ENCODE measurements around the gene LIN54.
A peak's percentile ranks its signal among the peaks of the same experiment; 100 is the strongest.
"Not testable (repeated sequence)": the region's sequence is repeated elsewhere in the genome, so short reads cannot be mapped to it uniquely, and the experiment has no call there.

LIN54 gene

GRCh38 chr4:82951196-82951595 is 59.4 kb downstream of the LIN54 start:
- H3K4me3 ChIP-seq (ENCODE audit: low read depth, low read length), result no peak overlapping the region

GRCh38 chr4:82948647-82949204 is 61.9 kb downstream of the LIN54 start:
- H3K4me3 ChIP-seq (ENCODE audit: low read depth, low read length), result no peak overlapping the region

- no peak overlapping the region for H3K4me3 ChIP-seq (ENCODE audit: low read depth, low read length)
These were observed 63.1 kb downstream of the LIN54 start for GRCh38 chr4:82947498-82947897.

GRCh38 chr4:82939414-82939813 is 71.2 kb downstream of the LIN54 start:
- H3K4me3 ChIP-seq (ENCODE audit: low read depth, low read length), result no peak overlapping the region

GRCh38 chr4:82934441-82934840 is 76.2 kb downstream of the LIN54 start:
- H3K4me3 ChIP-seq (ENCODE audit: low read depth, low read length), result no peak overlapping the region

- no peak overlapping the region for H3K4me3 ChIP-seq (ENCODE audit: low read depth, low read length)
These were observed 79.5 kb downstream of the LIN54 start for GRCh38 chr4:82930848-82931755.

- no peak overlapping the region for H3K4me3 ChIP-seq (ENCODE audit: low read depth, low read length)
These were observed 88.8 kb downstream of the LIN54 start for GRCh38 chr4:82921795-82922194.

- no peak overlapping the region for H3K4me3 ChIP-seq (ENCODE audit: low read depth, low read length)
These were observed 91.2 kb downstream of the LIN54 start for GRCh38 chr4:82919386-82919785.

GRCh38 chr4:82918091-82918490 is 92.5 kb downstream of the LIN54 start:
- no peak overlapping the region for H3K4me3 ChIP-seq (ENCODE audit: low read depth, low read length)

GRCh38 chr4:82913968-82914367 is 96.7 kb downstream of the LIN54 start:
- H3K4me3 ChIP-seq (ENCODE audit: low read depth, low read length), result not testable (repeated sequence)

- H3K4me3 ChIP-seq (ENCODE audit: low read depth, low read length), result no peak overlapping the region
These were observed 97.3 kb downstream of the LIN54 start for GRCh38 chr4:82913305-82913704.

- H3K4me3 ChIP-seq (ENCODE audit: low read depth, low read length), result no peak overlapping the region
These were observed 101.3 kb downstream of the LIN54 start for GRCh38 chr4:82909326-82909725.

- H3K4me3 ChIP-seq (ENCODE audit: low read depth, low read length), result no peak overlapping the region
These were observed 104.2 kb downstream of the LIN54 start for GRCh38 chr4:82906469-82906868.

- H3K4me3 ChIP-seq (ENCODE audit: low read depth, low read length), result no peak overlapping the region
These were observed 105.4 kb downstream of the LIN54 start for GRCh38 chr4:82905205-82905604.

GRCh38 chr4:82903737-82904136 is 106.9 kb downstream of the LIN54 start:
- H3K4me3 ChIP-seq (ENCODE audit: low read depth, low read length), result no peak overlapping the region

GRCh38 chr4:82901183-82901718 is 109.4 kb downstream of the LIN54 start:
- H3K4me3 ChIP-seq (ENCODE audit: low read depth, low read length), result peak overlapping the region; percentile 95

- H3K4me3 ChIP-seq (ENCODE audit: low read depth, low read length), result peak within 1 kb of the TSS; percentile 95
These were observed 110.0 kb downstream of the LIN54 start, which contains the start of gene THAP9 for GRCh38 chr4:82900411-82901182. Gene THAP9, plus strand, starts transcription at chr4:82900735. Its CDS starts 68 bp downstream, at chr4:82900803.

GRCh38 chr4:82900066-82900410 is 110.6 kb downstream of the LIN54 start:
- H3K4me3 ChIP-seq (ENCODE audit: low read depth, low read length), result peak overlapping the region; percentile 95

GRCh38 chr4:82899374-82900065 is 111.1 kb downstream of the LIN54 start:
- peak overlapping the region; percentile 95 for H3K4me3 ChIP-seq (ENCODE audit: low read depth, low read length)

- peak overlapping the region; percentile 95 for H3K4me3 ChIP-seq (ENCODE audit: low read depth, low read length)
These were observed 112.0 kb downstream of the LIN54 start for GRCh38 chr4:82898322-82899243.

Data from iPS-11a (cell line).